Nephron progenitor cell (in vitro differentiated cells): ENCODE results near the gene CHAC1.
A peak's percentile ranks its signal among the peaks of the same experiment; 100 is the strongest.

Experiments
- DNase-seq: peaks from one replicate; pipeline ENCODE4 v3.0.0; 2021
- H3K27ac Mint-ChIP-seq: 2 replicates; pipeline ENCODE4 v1.8.0; 2021; ENCODE audit warnings: mild to moderate bottlenecking, moderate library complexity, mixed read lengths
- H3K27me3 Mint-ChIP-seq: 2 replicates; pipeline ENCODE4 v1.8.0; 2021; ENCODE audit warnings: mild to moderate bottlenecking, low read depth, mixed read lengths; ENCODE audit not compliant: poor library complexity
- H3K36me3 Mint-ChIP-seq: 2 replicates; pipeline ENCODE4 v1.8.0; 2021; ENCODE audit warnings: low read depth, mixed read lengths
- H3K4me1 Mint-ChIP-seq: 2 replicates; pipeline ENCODE4 v1.8.0; 2021; ENCODE audit warnings: mixed read lengths
- H3K4me3 Mint-ChIP-seq: 2 replicates; pipeline ENCODE4 v1.8.0; 2021; ENCODE audit warnings: mild to moderate bottlenecking, moderate library complexity, mixed read lengths
- H3K9me3 Mint-ChIP-seq: 2 replicates; pipeline ENCODE4 v1.8.0; 2021; ENCODE audit warnings: mild to moderate bottlenecking, moderate library complexity, mixed read lengths
- CTCF ChIP-seq: fragments of 200-600 bp; sonication (generic); IDR thresholded peaks from 2 replicates; pipeline ENCODE4 v1.5.0; 2021; ENCODE audit warnings: antibody characterized with exemption

The CHAC1 gene

GRCh38 chr15:40915116-40915661 is 38.1 kb upstream of the CHAC1 start:
- Mint-ChIP-seq H3K27me3 (peaks cover 9% of the 10 kb centered on the region), H3K4me1 (peaks cover 73% of the 10 kb centered on the region), H3K36me3 (no peaks in the 10 kb centered on the region), H3K9me3 (no peaks in the 10 kb centered on the region), H3K4me3 (no peak overlapping the region), H3K27ac (peak overlapping the region; percentile 94)
- TF ChIP-seq CTCF = no peak
- DNase-seq = no peak

DNA sequence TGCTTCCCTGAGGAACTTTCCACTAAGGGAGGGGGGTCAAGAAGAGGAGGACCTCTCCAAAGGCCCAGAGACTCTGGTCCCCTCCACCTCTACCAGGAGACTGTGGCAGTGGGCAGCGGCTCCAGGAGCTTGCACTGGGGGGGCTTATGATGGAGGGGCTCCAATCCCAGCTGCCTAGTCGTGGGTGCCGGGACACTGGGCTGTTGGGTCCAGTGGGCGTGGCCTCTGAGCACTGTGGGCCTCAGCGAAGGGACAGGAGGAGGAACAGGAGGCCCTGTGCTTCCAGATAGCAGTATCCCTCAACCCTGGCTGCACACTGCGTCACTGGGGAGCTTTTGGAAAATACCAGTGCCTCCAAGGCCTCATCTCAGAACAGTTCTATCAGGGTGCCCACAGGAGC is 37.6 kb upstream of the CHAC1 start:
- Mint-ChIP-seq H3K4me1 (peaks cover 69% of the 10 kb centered on the region), H3K9me3 (no peaks in the 10 kb centered on the region), H3K4me3 (no peak overlapping the region), H3K36me3 (no peaks in the 10 kb centered on the region), H3K27ac (no peak overlapping the region), H3K27me3 (peaks cover 9% of the 10 kb centered on the region)
- TF ChIP-seq CTCF = no peak
- DNase-seq = no peak

GRCh38 chr15:40917585-40917984 is 35.7 kb upstream of the CHAC1 start:
- no peak for TF ChIP-seq CTCF
- H3K36me3 Mint-ChIP-seq = no peaks in the 10 kb centered on the region
- peaks cover 59% of the 10 kb centered on the region for H3K4me1 Mint-ChIP-seq
- H3K27ac Mint-ChIP-seq = no peak overlapping the region
- H3K27me3 Mint-ChIP-seq = peaks cover 19% of the 10 kb centered on the region
- H3K9me3 Mint-ChIP-seq = no peaks in the 10 kb centered on the region
- H3K4me3 Mint-ChIP-seq = no peak overlapping the region
- DNase-seq = no peak

DNA sequence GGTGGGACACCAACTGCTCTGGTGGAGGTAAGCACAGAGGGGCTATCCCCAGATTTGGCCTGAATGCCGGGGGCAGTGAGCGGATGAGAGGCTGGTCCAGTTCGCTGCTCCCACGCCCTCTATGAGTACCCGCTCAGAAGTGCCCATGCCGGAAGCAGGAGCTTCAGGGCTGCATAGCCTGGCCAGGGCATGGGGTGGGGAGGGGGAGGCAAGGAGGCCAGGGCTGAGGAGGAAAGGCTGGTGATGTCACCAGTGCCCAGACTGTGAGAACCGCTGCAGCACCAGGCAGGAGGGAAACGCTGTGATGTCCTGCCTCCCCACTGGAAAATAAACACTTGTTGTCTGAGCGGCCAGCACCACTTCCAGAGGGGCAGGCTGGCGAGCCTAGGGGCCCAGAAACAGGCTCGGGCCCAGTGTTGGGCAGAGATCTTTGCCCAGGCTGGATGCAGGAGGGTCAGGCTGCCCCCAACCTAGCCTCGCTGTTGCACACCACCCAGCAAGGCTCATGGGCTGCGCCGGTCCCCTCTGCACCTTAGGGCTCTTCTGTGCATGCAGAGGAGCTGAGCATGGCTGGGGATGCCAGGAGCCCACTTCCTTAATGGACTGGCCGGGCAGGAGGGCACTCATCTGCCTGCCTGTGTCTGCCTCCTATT is 35.0 kb upstream of the CHAC1 start:
- H3K9me3 Mint-ChIP-seq = no peaks in the 10 kb centered on the region
- no peak overlapping the region for H3K4me3 Mint-ChIP-seq
- no peak for DNase-seq
- peaks cover 23% of the 10 kb centered on the region for H3K27me3 Mint-ChIP-seq
- TF ChIP-seq CTCF = no peak
- peaks cover 65% of the 10 kb centered on the region for H3K4me1 Mint-ChIP-seq
- H3K27ac Mint-ChIP-seq = no peak overlapping the region
- no peaks in the 10 kb centered on the region for H3K36me3 Mint-ChIP-seq

DNA sequence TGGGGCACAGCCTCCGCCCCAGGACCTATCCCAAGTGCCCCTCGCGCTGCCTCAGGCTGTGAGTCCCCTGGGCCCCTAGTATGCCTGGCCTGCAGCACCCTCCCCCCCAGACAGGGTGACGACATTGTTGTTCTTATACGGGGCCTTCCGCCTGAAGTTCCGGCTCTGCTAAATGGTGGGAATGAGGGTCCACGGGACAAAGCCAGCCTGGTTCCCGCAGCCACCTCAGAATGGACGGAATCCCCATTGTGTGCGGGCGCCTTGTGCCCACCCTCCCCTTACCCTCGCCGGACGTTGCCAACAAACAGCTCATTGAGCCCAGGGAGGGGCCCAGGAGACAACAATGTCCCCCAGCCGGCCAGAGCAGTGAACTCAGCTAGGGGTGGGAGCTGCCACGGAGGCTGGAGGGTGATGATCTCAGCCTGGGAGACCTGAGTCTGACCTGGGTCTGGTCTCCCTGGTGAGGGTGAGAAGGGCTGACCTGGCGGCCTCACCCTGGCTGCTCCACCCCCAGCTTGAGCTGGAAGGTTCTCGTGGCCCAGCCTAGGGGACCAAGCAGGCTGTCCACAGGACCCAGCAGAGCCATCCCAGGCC is 34.4 kb upstream of the CHAC1 start:
- Mint-ChIP-seq H3K4me1 (peaks cover 69% of the 10 kb centered on the region), H3K4me3 (no peak overlapping the region), H3K9me3 (no peaks in the 10 kb centered on the region), H3K27me3 (peaks cover 29% of the 10 kb centered on the region), H3K27ac (no peak overlapping the region), H3K36me3 (no peaks in the 10 kb centered on the region)
- no peak for TF ChIP-seq CTCF
- no peak for DNase-seq
